A673 (cell line): ENCODE measurements around the gene BASP1.

Source experiments
- EZH2 ChIP-seq: fragments of 200-600 bp; sonication (generic); IDR thresholded peaks from 2 replicates; pipeline ENCODE4 v1.6.1; 2017; ENCODE audit warnings: borderline replicate concordance, low read depth, mild to moderate bottlenecking, mixed read lengths, antibody characterized with exemption, low read length; ENCODE audit not compliant: poor library complexity, severe bottlenecking
- TF ChIP-seq, protein P1 (sequence below): fragments of 300-800, 200-600 bp; sonication (generic); conservative IDR thresholded peaks from 2 replicates; pipeline ENCODE4 v1.5.1; 2017; ENCODE audit warnings: low read depth, mild to moderate bottlenecking, antibody characterized with exemption, low read length, moderate library complexity, mixed read lengths

DNA sequence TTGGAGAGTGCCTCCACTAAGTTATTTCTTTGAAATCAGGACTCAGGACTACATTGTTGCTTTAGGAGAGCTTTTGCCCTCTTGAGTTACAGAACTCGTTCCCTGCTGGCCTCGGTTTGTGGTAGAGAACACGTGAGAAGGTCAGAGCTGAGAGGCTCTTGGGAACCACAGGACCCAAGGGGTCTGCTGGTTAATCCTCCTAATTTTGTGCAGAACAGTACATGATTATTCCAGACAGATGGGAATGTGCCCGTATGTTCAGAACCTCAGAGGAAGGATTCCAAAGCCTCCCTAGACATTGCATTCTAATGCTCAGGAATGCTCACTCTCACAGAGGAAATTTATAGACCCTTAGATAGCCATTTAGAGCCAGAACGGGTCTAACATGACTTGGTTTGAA is 25.2 kb upstream of the BASP1 start:
- TF ChIP-seq, protein P1, sequence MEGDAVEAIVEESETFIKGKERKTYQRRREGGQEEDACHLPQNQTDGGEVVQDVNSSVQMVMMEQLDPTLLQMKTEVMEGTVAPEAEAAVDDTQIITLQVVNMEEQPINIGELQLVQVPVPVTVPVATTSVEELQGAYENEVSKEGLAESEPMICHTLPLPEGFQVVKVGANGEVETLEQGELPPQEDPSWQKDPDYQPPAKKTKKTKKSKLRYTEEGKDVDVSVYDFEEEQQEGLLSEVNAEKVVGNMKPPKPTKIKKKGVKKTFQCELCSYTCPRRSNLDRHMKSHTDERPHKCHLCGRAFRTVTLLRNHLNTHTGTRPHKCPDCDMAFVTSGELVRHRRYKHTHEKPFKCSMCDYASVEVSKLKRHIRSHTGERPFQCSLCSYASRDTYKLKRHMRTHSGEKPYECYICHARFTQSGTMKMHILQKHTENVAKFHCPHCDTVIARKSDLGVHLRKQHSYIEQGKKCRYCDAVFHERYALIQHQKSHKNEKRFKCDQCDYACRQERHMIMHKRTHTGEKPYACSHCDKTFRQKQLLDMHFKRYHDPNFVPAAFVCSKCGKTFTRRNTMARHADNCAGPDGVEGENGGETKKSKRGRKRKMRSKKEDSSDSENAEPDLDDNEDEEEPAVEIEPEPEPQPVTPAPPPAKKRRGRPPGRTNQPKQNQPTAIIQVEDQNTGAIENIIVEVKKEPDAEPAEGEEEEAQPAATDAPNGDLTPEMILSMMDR, result no peak
- TF ChIP-seq EZH2, result no peak
